Neural cell (in vitro differentiated cells): ENCODE data around the gene TNFRSF13B. TPM values are rescaled to one million over a fixed set of nuclear protein-coding genes. Genes with fewer than 3 reads are reported as not detected.
"Not testable (repeated sequence)": the region's sequence is repeated elsewhere in the genome, so short reads cannot be mapped to it uniquely, and the experiment has no call there.

Experiments used
- H2AFZ ChIP-seq: fragments of 200-600, 300-800 bp; sonication (generic), shearing (Covaris generic); 2 replicates; pipeline ENCODE4 v1.6.0; 2014; ENCODE audit warnings: low read depth, mild to moderate bottlenecking, antibody characterized with exemption, low read length, moderate library complexity
- H3F3A ChIP-seq: fragments of 200-600 bp; shearing (Covaris generic); 2 replicates; pipeline ENCODE4 v1.6.1; 2016; ENCODE audit warnings: mild to moderate bottlenecking, moderate library complexity, mixed read lengths, antibody characterized with exemption, low read length; ENCODE audit not compliant: insufficient read depth, poor library complexity, severe bottlenecking
- H3K27ac ChIP-seq: fragments of 200-600, 300-800 bp; sonication (generic), shearing (Covaris generic); 2 replicates; pipeline ENCODE4 v1.5.1; 2014; ENCODE audit warnings: mild to moderate bottlenecking, low read length, moderate library complexity
- H3K27me3 ChIP-seq: fragments of 300-800, 200-600 bp; sonication (generic), shearing (Covaris generic); 2 replicates; pipeline ENCODE4 v1.6.0; 2014; ENCODE audit warnings: mild to moderate bottlenecking, low read depth, low read length, moderate library complexity; ENCODE audit not compliant: insufficient read depth
- H3K36me3 ChIP-seq: fragments of 300-800, 200-600 bp; sonication (generic), shearing (Covaris generic); 2 replicates; pipeline ENCODE4 v1.5.1; 2014; ENCODE audit warnings: mild to moderate bottlenecking, antibody characterized with exemption, low read length, moderate library complexity; ENCODE audit not compliant: insufficient read depth
- H3K4me2 ChIP-seq: fragments of 300-800, 200-600 bp; sonication (generic), shearing (Covaris generic); 2 replicates; pipeline ENCODE4 v1.6.0; 2014; ENCODE audit warnings: mild to moderate bottlenecking, low read length
- H3K4me3 ChIP-seq: fragments of 300-800, 200-600 bp; sonication (generic), shearing (Covaris generic); 2 replicates; pipeline ENCODE4 v1.5.1; 2014; ENCODE audit warnings: mild to moderate bottlenecking, low read length, moderate library complexity
- H3K79me2 ChIP-seq: fragments of 200-600 bp; shearing (Covaris generic); replicated peaks from 2 replicates; pipeline ENCODE4 v1.6.0; 2014; ENCODE audit warnings: mild to moderate bottlenecking, low read length, moderate library complexity; ENCODE audit not compliant: insufficient read depth
- H3K9ac ChIP-seq: fragments of 300-800, 200-600 bp; sonication (generic), shearing (Covaris generic); 2 replicates; pipeline ENCODE4 v1.6.1; 2016; ENCODE audit warnings: mild to moderate bottlenecking, low read length, mixed read lengths
- H3K9me2 ChIP-seq: fragments of 200-600 bp; shearing (Covaris generic); 2 replicates; pipeline ENCODE4 v1.6.1; 2016; ENCODE audit warnings: mild to moderate bottlenecking, low read length, mixed read lengths; ENCODE audit not compliant: insufficient read depth
- H3K9me3 ChIP-seq: fragments of 200-600, 300-800 bp; sonication (generic), shearing (Covaris generic); 2 replicates; pipeline ENCODE4 v1.6.1; 2016; ENCODE audit warnings: mild to moderate bottlenecking, mixed run types, low read length, moderate library complexity, mixed read lengths
- H4K20me1 ChIP-seq: fragments of 200-600 bp; shearing (Covaris generic); 2 replicates; pipeline ENCODE4 v1.6.1; 2016; ENCODE audit warnings: mild to moderate bottlenecking, mixed run types; ENCODE audit not compliant: insufficient read depth
- SMC3 ChIP-seq: fragments of 450-650 bp; conservative IDR thresholded peaks from 2 replicates; pipeline ENCODE4 v1.6.1; 2014; ENCODE audit warnings: antibody characterized with exemption, mild to moderate bottlenecking, moderate library complexity; ENCODE audit not compliant: poor library complexity
- polyA plus RNA-seq: library from polyadenylated mRNA; depleted of rRNA; stranded (reverse); fragments of >200 nt; gene quantifications from 2 replicates; pipeline ENCODE4 v1.2.3, GENCODE V29; 2014
- TF ChIP-seq, protein P1 (sequence below): IDR thresholded peaks from 2 replicates; pipeline ENCODE4 v1.6.1; 2012; ENCODE audit warnings: borderline replicate concordance

Gene TNFRSF13B
- polyA plus RNA-seq, 1 donor from 2014 or later, result not detected

DNA sequence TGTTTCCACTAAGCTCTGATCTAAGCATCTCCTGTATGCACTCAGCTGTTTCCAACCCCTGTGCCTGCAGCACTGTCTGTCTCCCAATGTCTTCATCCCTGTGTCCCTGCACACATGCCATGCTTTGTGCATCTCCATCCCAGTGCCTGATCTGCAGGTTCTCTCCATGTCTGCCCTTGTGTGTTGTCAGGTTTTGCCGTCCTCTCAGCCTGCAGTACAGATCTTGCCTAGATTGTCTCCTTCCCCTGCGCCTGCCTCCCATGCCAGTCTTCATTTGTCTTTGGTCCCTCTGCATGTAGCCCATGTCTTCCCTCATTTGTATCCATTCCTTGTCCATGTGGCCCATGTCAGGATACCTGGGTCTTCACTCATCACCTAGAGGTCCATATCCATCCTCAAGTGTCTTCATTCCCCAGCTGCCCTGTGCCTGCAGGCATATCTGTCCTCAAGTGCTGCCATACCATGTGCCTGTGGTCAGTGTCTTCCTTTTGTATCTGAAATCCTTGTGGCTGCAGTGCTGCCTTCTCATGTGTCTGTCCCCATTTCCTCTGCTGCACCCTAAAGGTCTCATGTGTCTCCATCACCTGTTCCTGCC is 71.5 kb downstream of the TNFRSF13B start:
- no peaks in the 10 kb centered on the region for H3K79me2 ChIP-seq
- H2AFZ ChIP-seq, result no peak overlapping the region
- no peak overlapping the region for H3K9ac ChIP-seq
- no peaks in the 10 kb centered on the region for H3F3A ChIP-seq
- H3K9me3 ChIP-seq, result no peaks in the 10 kb centered on the region
- H3K9me2 ChIP-seq, result no peaks in the 10 kb centered on the region
- no peak overlapping the region for H3K4me3 ChIP-seq
- no peak overlapping the region for H3K4me2 ChIP-seq
- H3K27ac ChIP-seq, result no peak overlapping the region
- H3K27me3 ChIP-seq, result no peaks in the 10 kb centered on the region
- H3K36me3 ChIP-seq, result no peaks in the 10 kb centered on the region
- no peaks in the 10 kb centered on the region for H4K20me1 ChIP-seq
- TF ChIP-seq, protein P1, sequence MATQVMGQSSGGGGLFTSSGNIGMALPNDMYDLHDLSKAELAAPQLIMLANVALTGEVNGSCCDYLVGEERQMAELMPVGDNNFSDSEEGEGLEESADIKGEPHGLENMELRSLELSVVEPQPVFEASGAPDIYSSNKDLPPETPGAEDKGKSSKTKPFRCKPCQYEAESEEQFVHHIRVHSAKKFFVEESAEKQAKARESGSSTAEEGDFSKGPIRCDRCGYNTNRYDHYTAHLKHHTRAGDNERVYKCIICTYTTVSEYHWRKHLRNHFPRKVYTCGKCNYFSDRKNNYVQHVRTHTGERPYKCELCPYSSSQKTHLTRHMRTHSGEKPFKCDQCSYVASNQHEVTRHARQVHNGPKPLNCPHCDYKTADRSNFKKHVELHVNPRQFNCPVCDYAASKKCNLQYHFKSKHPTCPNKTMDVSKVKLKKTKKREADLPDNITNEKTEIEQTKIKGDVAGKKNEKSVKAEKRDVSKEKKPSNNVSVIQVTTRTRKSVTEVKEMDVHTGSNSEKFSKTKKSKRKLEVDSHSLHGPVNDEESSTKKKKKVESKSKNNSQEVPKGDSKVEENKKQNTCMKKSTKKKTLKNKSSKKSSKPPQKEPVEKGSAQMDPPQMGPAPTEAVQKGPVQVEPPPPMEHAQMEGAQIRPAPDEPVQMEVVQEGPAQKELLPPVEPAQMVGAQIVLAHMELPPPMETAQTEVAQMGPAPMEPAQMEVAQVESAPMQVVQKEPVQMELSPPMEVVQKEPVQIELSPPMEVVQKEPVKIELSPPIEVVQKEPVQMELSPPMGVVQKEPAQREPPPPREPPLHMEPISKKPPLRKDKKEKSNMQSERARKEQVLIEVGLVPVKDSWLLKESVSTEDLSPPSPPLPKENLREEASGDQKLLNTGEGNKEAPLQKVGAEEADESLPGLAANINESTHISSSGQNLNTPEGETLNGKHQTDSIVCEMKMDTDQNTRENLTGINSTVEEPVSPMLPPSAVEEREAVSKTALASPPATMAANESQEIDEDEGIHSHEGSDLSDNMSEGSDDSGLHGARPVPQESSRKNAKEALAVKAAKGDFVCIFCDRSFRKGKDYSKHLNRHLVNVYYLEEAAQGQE, result no peak
- no peak for TF ChIP-seq SMC3

DNA sequence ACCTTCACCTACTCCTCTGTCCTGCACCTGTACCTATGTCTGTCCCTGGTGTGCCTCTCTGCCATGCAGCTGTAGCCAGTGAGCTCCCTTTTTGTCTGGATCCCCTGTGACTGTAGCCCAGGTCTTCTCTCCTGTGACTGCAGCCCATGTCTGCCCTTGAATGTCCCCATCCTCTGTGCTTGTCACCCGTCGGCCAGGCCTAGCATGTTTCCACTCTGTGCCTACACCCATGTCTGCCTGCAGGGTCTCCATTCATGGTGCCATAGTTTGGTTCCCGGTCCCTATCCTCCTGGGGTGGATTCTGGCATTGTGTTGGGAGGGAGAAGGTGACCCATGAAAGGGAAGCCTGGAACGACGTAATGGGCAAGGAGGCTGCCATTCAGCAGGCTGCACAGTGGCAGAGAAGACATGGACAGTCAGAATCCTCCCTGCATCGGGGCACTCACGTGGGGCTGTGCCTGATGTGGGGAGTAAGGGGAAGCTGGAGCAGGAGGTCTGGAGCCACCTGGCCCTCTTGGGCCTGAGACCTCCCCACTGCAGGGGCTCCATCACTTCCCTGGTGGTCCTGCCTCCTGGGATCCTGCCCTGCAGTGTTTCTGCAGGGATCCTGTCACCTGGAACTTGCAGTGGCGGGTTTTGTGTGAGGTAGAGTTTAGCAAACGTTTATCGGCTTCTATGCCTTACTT is 74.6 kb downstream of the TNFRSF13B start:
- not testable (repeated sequence) for H3K27me3 ChIP-seq, H3F3A ChIP-seq, H3K9me3 ChIP-seq, H3K4me2 ChIP-seq, H3K27ac ChIP-seq, H3K36me3 ChIP-seq, H3K9me2 ChIP-seq, H2AFZ ChIP-seq, H3K9ac ChIP-seq, H3K4me3 ChIP-seq, H4K20me1 ChIP-seq, H3K79me2 ChIP-seq

DNA sequence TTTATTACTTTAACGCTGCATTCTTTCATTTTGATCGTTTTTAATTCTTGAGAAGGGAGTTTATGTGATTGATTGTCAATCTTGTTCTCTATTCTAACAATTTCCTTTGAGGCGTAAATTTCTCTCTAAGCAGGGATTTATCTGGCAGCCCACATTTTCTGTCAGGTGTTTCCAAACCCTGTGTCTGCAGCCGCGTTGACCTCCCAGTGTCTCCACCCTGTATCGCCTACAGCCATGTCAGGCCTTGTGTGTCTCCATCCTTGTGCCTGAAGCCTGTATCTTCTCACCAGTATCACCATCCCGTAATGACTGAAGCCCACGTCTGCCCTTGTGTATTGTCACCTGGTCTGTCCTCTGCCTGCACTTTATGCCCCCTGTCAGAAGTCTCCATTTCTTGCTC is 75.7 kb downstream of the TNFRSF13B start:
- H3K79me2 ChIP-seq, H3K36me3 ChIP-seq, H4K20me1 ChIP-seq, H3K4me3 ChIP-seq, H3K27ac ChIP-seq, H3K4me2 ChIP-seq, H3F3A ChIP-seq, H3K9me2 ChIP-seq, H3K9ac ChIP-seq, H3K9me3 ChIP-seq, H3K27me3 ChIP-seq, H2AFZ ChIP-seq: not testable (repeated sequence)

DNA sequence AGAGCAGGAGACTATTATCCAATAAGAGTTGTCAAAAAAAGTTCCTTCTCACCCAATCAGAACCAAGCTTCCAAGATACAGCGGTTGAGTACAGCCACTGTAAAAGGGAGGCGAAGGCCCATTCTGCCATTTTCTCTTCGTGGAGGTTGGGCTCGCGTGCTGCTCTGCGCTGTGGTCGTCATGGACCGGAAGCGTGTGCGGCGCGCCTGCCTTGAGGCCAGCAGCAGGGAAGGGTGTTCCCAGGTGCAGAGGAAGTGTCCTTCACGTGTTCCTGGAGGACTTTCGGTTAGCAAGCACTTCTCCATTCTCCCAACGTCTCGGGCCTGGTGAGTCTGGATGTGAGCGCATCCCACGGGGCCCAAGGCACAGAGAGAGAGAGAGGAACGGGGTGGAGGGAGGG is 78.4 kb downstream of the TNFRSF13B start:
- not testable (repeated sequence) for H3K4me2 ChIP-seq, H3K27ac ChIP-seq, H4K20me1 ChIP-seq, H3F3A ChIP-seq, H3K9me2 ChIP-seq, H3K9me3 ChIP-seq, H3K79me2 ChIP-seq, H3K36me3 ChIP-seq, H3K4me3 ChIP-seq, H3K9ac ChIP-seq, H3K27me3 ChIP-seq, H2AFZ ChIP-seq

DNA sequence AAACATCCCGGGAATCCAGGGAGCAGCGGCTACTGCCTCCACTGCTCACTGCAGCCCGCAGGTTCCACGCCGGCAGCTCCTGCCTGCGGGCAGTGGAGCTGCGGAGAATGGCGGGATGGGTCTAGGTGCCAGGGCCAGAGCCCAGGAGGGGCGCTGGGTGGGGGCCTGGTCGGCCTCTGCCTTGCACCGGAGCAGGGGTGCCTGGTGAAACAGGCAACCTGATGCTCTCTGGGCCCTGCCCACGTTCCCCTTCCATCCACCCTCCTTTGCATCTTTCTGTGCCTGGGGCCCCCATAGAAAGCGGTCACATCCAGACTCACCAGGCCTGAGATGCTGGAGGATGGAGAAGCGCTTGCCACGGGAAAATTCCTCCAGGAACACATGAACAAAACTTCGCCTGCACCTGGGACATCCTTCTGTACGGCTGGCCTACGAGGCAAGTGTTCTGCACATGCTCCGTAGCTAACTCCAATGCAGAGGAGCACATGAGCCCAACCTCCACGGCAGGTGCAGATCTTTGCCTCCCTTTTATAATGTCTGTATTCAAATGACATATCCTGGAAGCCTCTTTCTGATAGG is 79.0 kb downstream of the TNFRSF13B start:
- H3K36me3 ChIP-seq, result not testable (repeated sequence)

More for the DNA sequence above, 79.0 kb downstream of the TNFRSF13B start:
- not testable (repeated sequence) for H3K4me3 ChIP-seq, H3K4me2 ChIP-seq, H3F3A ChIP-seq, H3K27me3 ChIP-seq, H3K27ac ChIP-seq, H3K9me2 ChIP-seq, H3K9ac ChIP-seq, H3K79me2 ChIP-seq, H4K20me1 ChIP-seq, H3K9me3 ChIP-seq, H2AFZ ChIP-seq
